Measurements from ENCODE around the gene UMAD1.

The UMAD1 gene

GRCh38 chr7:7737674-7738073 lies 97.1 kb downstream of the UMAD1 start:
- no peak for DNase-seq (ENCODE audit: insufficient read length)
- no peak for TF ChIP-seq POLR2A (IDR thresholded peaks at IDR 0.05; ENCODE audit: low read depth, low read length)
- no peak for TF ChIP-seq POLR2AphosphoS5 (IDR thresholded peaks at IDR 0.05; ENCODE audit: low read depth, low read length)
- TF ChIP-seq TAF1 (IDR thresholded peaks at IDR 0.05; ENCODE audit: borderline replicate concordance, low read depth, low read length): no peak
- no peak for FAIRE-seq

GRCh38 chr7:7738177-7738576 lies 97.6 kb downstream of the UMAD1 start:
- FAIRE-seq (no peak), DNase-seq (ENCODE audit: insufficient read length) (no peak)
- TF ChIP-seq TAF1 (IDR thresholded peaks at IDR 0.05; ENCODE audit: borderline replicate concordance, low read depth, low read length): no peak
- no peak for TF ChIP-seq POLR2A (IDR thresholded peaks at IDR 0.05; ENCODE audit: low read depth, low read length)
- no peak for TF ChIP-seq POLR2AphosphoS5 (IDR thresholded peaks at IDR 0.05; ENCODE audit: low read depth, low read length)

DNA sequence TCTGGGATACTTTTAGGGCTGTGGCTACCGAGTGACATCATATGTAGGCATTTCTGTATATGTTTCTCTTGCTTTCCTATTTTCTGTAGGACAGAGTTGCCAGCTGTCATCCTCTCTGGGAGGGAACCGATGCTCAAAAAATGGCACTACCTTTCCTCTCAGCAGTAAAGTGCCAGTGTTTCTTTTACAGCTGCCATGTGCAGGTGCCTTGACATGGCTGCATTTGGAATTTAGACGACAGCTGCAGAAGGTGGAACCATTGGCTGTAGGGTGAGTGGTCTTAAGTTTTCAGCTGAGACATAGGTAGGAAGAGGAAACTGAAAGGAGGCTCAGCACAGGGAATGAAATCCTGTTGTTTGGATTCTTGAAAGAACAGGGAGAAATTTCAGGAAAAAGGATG lies 98.1 kb downstream of the UMAD1 start:
- TF ChIP-seq POLR2AphosphoS5 (IDR thresholded peaks at IDR 0.05; ENCODE audit: low read depth, low read length): no peak
- TF ChIP-seq TAF1 (IDR thresholded peaks at IDR 0.05; ENCODE audit: borderline replicate concordance, low read depth, low read length): no peak
- no peak for TF ChIP-seq POLR2A (IDR thresholded peaks at IDR 0.05; ENCODE audit: low read depth, low read length)
- FAIRE-seq: peak; percentile 63

GRCh38 chr7:7739204-7740036 lies 98.9 kb downstream of the UMAD1 start:
- FAIRE-seq: no peak
- no peak for DNase-seq (ENCODE audit: insufficient read length)
- TF ChIP-seq POLR2AphosphoS5 (IDR thresholded peaks at IDR 0.05; ENCODE audit: low read depth, low read length) (no peak), POLR2A (IDR thresholded peaks at IDR 0.05; ENCODE audit: low read depth, low read length) (no peak)

More for the DNA sequence above, 98.1 kb downstream of the UMAD1 start:
- DNase-seq (ENCODE audit: insufficient read length): no peak

DNA sequence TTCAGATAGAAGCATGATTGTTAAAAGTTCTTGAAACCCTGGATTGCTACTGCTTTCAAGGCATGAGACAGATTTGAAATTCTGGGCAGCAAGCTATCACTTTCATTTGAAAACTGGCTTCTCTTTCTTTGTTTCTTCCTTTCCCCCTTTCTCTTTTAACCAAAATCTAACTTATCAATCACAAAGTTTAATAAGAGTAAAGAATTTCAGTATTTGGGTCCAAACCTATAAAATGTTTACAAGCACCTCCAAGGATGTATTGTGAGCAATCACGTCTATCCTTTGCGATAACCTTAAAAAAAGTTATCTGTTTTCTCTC lies 99.4 kb downstream of the UMAD1 start:
- no peak for DNase-seq (ENCODE audit: insufficient read length)
- TF ChIP-seq POLR2AphosphoS5 (IDR thresholded peaks at IDR 0.05; ENCODE audit: low read depth, low read length) (no peak), POLR2A (IDR thresholded peaks at IDR 0.05; ENCODE audit: low read depth, low read length) (no peak), TAF1 (IDR thresholded peaks at IDR 0.05; ENCODE audit: borderline replicate concordance, low read depth, low read length) (no peak)
- no peak for FAIRE-seq

GRCh38 chr7:7742223-7742622 lies 101.7 kb downstream of the UMAD1 start:
- FAIRE-seq (no peak), DNase-seq (ENCODE audit: insufficient read length) (no peak)
- no peak for TF ChIP-seq POLR2AphosphoS5 (IDR thresholded peaks at IDR 0.05; ENCODE audit: low read depth, low read length)
- no peak for TF ChIP-seq POLR2A (IDR thresholded peaks at IDR 0.05; ENCODE audit: low read depth, low read length)
- TF ChIP-seq TAF1 (IDR thresholded peaks at IDR 0.05; ENCODE audit: borderline replicate concordance, low read depth, low read length): no peak

DNA sequence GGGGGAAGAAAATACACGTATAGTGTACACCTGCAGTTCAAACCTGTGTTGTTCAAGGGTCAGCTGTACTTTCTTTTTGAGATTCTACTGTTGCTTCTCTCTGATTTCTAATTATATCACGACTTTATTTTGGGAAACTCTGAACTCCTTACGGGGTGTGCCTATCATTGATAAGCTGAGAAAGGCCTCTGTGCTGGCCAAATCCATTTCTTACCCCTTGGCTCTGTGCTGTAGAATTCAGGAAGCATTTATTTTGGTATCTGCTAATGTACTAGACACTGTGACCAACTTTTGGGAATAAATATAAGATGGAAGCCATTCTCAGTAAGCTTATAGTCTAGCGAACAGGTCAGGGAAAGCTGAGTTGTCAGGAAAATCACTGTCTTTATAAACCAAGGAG lies 104.7 kb downstream of the UMAD1 start:
- TF ChIP-seq POLR2A (IDR thresholded peaks at IDR 0.05; ENCODE audit: low read depth, low read length) (no peak), POLR2AphosphoS5 (IDR thresholded peaks at IDR 0.05; ENCODE audit: low read depth, low read length) (no peak), TAF1 (IDR thresholded peaks at IDR 0.05; ENCODE audit: borderline replicate concordance, low read depth, low read length) (no peak)
- DNase-seq (ENCODE audit: insufficient read length) (no peak), FAIRE-seq (no peak)

DNA sequence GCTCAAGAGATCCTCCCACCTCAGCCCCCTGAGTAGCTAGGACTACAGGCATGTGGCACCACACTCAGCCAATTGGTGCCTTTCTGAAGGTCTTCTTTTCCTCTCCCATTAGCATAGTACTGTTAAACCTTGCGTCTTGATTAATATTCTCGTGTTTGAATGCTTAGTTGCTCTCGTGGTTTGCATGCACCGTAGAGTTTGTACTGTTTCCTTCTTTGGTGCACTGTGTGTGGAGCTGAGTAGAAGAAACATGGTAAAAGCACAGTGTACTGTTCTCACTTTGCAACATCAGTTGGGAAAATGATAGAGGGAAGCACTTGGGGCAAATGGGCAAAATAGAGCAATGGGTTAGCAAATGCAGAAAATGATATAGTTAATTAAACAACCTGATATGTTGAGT lies 105.4 kb downstream of the UMAD1 start:
- TF ChIP-seq TAF1 (IDR thresholded peaks at IDR 0.05; ENCODE audit: borderline replicate concordance, low read depth, low read length): no peak
- TF ChIP-seq POLR2AphosphoS5 (IDR thresholded peaks at IDR 0.05; ENCODE audit: low read depth, low read length): no peak
- no peak for TF ChIP-seq POLR2A (IDR thresholded peaks at IDR 0.05; ENCODE audit: low read depth, low read length)
- no peak for FAIRE-seq
- DNase-seq (ENCODE audit: insufficient read length): no peak

DNA sequence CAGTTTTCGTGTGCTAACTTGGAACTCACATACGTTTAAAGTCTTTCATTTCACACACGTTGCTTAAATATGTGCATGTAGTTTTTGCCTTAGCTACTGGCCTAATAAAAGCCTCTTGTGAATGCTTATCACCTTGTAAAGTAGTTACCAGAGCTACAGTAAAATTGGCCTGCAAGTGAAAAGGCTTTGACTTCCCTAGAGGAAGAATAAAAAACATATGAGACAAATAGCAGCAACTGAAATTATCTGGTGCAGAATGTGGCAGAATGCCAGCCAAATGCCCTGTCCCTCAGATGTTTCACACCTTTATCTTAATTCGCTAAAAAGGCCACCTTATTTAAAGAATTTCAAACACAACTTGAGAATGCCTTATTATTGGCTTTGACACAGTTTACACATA lies 105.9 kb downstream of the UMAD1 start:
- no peak for DNase-seq (ENCODE audit: insufficient read length)
- no peak for TF ChIP-seq TAF1 (IDR thresholded peaks at IDR 0.05; ENCODE audit: borderline replicate concordance, low read depth, low read length)
- FAIRE-seq: peak; percentile 50

DNA sequence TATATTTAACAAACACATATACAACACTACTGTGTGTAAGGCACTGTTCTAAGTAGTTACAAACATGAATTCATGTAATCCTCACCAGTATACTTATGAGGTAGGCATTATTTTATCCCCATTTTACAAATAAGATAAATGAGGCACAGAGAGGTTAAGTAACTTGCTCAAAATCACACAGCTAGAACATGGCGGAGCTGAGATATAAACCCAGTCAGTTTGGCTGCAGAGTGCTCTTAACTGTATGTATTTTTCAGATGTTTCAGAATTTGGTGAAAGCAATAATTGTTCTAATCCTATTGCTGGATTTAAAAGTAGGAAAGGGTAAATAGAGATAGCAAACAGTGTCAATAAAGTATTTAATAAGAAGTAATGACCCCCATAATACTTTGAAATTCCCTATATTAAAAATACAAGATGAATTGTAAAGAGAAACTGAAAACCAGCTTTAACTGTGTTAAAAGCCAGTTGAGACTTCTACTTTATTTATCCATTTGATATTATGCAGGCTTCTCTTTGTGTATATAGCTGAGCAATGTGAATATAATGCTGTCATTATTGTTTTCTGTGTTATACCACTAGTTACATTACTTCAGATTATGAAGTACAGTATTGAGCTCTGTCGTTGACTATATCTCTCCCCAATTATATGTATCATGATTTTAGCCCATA lies 110.2 kb downstream of the UMAD1 start:
- FAIRE-seq (no peak), DNase-seq (ENCODE audit: insufficient read length) (no peak)
- TF ChIP-seq POLR2AphosphoS5 (IDR thresholded peaks at IDR 0.05; ENCODE audit: low read depth, low read length): no peak
- no peak for TF ChIP-seq TAF1 (IDR thresholded peaks at IDR 0.05; ENCODE audit: borderline replicate concordance, low read depth, low read length)

- no peak for FAIRE-seq
- no peak for DNase-seq (ENCODE audit: insufficient read length)
- TF ChIP-seq POLR2AphosphoS5 (IDR thresholded peaks at IDR 0.05; ENCODE audit: low read depth, low read length): no peak
- TF ChIP-seq TAF1 (IDR thresholded peaks at IDR 0.05; ENCODE audit: borderline replicate concordance, low read depth, low read length): no peak
- TF ChIP-seq POLR2A (IDR thresholded peaks at IDR 0.05; ENCODE audit: low read depth, low read length): no peak
Measured at GRCh38 chr7:7751243-7752092, 110.9 kb downstream of the UMAD1 start.
